ENCODE measurements around the gene NUDCD3. TPM values are rescaled to one million over a fixed set of nuclear protein-coding genes. Genes with fewer than 3 reads are reported as not detected.

NUDCD3 gene
- total RNA-seq, 6 experiments from 2014 or later = 24.4 to 47.1 (median 42.5) TPM

DNA sequence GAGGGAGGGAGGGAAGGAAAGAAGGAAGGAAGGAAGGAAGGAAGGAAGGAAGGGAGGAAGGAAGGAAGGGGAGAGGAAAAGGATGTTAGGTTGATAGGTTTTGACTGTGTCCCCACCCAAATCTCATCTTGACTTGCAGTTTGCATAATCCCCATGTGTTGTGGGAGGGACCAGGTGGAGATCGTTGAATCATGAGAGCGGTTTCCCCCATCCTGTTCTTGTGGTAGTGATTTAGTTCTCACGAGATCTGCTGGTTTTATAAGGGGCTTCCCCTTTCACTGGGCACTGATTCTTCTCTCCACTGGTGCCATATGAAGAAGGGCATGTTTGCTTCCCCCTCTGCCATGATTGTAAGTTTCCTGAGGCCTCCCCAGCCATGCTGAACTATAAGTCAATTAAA lies 15.1 kb upstream of the NUDCD3 start:
- WGBS (ENCODE audit: insufficient coverage, low coverage, low lambda C conversion rate, missing lambda C conversion rate) = 33% methylated on average over 1 of the region's 3 CpGs
- ATAC-seq = no peak
- Histone ChIP-seq H3K9me3 (no peaks in the 10 kb centered on the region), H3K4me3 (no peak overlapping the region), H3K27me3 (no peaks in the 10 kb centered on the region), H3K36me3 (no peaks in the 10 kb centered on the region), H3K27ac (no peak overlapping the region), H3K4me1 (no peaks in the 10 kb centered on the region)
- intact Hi-C loops (cut with DNase I) = no loop called here
- TF ChIP-seq POLR2A (IDR thresholded peaks at IDR 0.05) (no peak), CTCF (IDR thresholded peaks at IDR 0.05) (no peak)
- no peak for DNase-seq

- Histone ChIP-seq H3K4me3 (no peak overlapping the region), H3K36me3 (no peaks in the 10 kb centered on the region), H3K4me1 (no peaks in the 10 kb centered on the region), H3K27me3 (no peaks in the 10 kb centered on the region), H3K9me3 (no peaks in the 10 kb centered on the region), H3K27ac (no peak overlapping the region)
- intact Hi-C loops (cut with DNase I) = loop anchor here in 1 of 2 donors (10.0 kb wide), 1 partner anchor 66 kb away; no protein-coding TSS in a partner anchor
- no peak for DNase-seq
- WGBS (ENCODE audit: insufficient coverage, low coverage, low lambda C conversion rate, missing lambda C conversion rate) = 54% methylated on average over 4 of the region's 4 CpGs
- no peak for ATAC-seq
- TF ChIP-seq CTCF (IDR thresholded peaks at IDR 0.05) = no peak
- no peak for TF ChIP-seq POLR2A (IDR thresholded peaks at IDR 0.05)
Observed at GRCh38 chr7:44498230-44498954, 7.9 kb upstream of the NUDCD3 start.

DNA sequence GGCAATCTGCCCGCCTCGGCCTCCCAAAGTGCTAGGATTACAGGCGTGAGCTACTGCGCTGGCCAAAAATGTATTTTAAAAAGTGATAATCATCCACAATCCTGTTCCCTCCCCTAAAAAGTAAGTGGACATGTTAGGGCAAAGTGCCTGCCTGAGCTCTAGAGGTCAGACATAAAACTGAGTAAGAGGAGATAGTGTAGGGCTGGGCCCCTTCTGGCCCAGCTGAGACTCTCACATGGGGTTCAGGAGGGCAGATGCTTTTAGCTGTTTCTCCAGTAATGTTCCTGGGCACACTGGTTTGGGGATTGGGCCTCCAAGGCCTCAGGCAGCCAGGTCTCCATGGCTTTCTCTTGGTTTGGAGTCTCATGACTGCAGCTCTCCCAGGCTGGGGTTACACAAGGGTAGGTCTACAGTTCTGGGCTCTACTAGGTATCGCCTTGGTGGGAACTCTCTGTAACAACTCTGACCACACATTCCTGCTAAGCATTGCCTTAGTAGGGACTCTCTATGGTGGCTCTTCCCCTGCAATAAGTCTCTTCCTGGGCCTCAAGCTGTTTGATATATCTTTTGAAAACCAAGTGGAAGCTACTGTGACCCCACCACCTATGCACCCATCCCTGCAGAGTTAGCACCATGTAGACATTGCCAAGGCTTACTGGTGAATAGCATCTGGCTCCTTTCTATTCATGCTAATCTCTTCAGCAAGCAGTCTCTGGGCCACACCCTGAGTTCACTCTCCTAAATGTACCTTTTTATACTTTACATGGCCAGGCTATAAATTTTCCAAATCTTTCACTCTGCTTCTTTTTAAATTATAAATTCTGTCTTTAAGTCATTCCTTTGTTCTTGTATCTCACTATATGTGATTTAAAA lies 6.9 kb upstream of the NUDCD3 start:
- TF ChIP-seq CTCF (IDR thresholded peaks at IDR 0.05) = no peak
- TF ChIP-seq POLR2A (IDR thresholded peaks at IDR 0.05) = no peak
- no peaks in the 10 kb centered on the region for H3K36me3 ChIP-seq
- no peak for ATAC-seq
- H3K9me3 ChIP-seq = no peaks in the 10 kb centered on the region
- H3K4me1 ChIP-seq = no peaks in the 10 kb centered on the region
- no peaks in the 10 kb centered on the region for H3K27me3 ChIP-seq
- H3K27ac ChIP-seq = no peak overlapping the region
- intact Hi-C loops (cut with DNase I) = loop anchor here in 1 of 2 donors (10.0 kb wide), 1 partner anchor 67 kb away; no protein-coding TSS in a partner anchor
- WGBS (ENCODE audit: insufficient coverage, low coverage, low lambda C conversion rate, missing lambda C conversion rate) = 89% methylated on average over 3 of the region's 5 CpGs
- no peak for DNase-seq
- no peak overlapping the region for H3K4me3 ChIP-seq

DNA sequence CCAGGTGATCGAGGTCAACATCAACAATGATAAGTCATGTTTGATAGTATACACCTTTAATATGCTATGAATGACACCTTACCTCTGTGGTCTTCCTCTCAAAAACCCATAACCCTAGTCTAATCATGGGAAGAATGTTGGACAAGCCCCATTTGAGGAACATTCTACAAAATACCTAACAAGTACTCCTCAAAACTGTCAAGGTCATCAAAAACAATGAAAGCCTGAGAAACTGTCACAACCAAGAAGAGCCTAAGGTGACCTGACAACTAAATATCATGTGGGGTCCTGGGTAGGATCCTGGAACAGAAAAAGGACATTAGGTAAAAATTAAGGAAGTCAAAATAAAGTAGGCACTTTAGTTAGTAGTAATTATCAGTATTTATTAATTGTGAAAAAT lies 5.9 kb upstream of the NUDCD3 start:
- TF ChIP-seq CTCF (IDR thresholded peaks at IDR 0.05) (no peak), POLR2A (IDR thresholded peaks at IDR 0.05) (no peak)
- DNase-seq (no peak), ATAC-seq (no peak)
- H3K27ac ChIP-seq = no peak overlapping the region
- no peaks in the 10 kb centered on the region for H3K27me3 ChIP-seq
- H3K36me3 ChIP-seq = no peaks in the 10 kb centered on the region
- H3K9me3 ChIP-seq = no peaks in the 10 kb centered on the region
- WGBS (ENCODE audit: insufficient coverage, low coverage, low lambda C conversion rate, missing lambda C conversion rate) = 67% methylated on average over 1 of the region's 1 CpG
- H3K4me3 ChIP-seq = no peak overlapping the region
- H3K4me1 ChIP-seq = no peaks in the 10 kb centered on the region
- intact Hi-C loops (cut with DNase I) = loop anchor here in 1 of 2 donors (10.0 kb wide), 1 partner anchor 68 kb away; no protein-coding TSS in a partner anchor
